Dendritic cell treated with granulocyte-macrophage colony-stimulating factor and Interleukin-4, amounts not matched to agents 40 ng/mL and 50 ng/mL, for 4 days (primary cell): ENCODE results near the gene OGFRL1.
"Not testable (repeated sequence)": the region's sequence is repeated elsewhere in the genome, so short reads cannot be mapped to it uniquely, and the experiment has no call there.

Experiments used
- H3K27ac Mint-ChIP-seq: one replicate; pipeline ENCODE4 v1.8.0; 2022; ENCODE audit warnings: mild to moderate bottlenecking, mixed read lengths
- H3K27me3 Mint-ChIP-seq: one replicate; pipeline ENCODE4 v1.8.0; 2022; ENCODE audit warnings: mild to moderate bottlenecking, mixed read lengths
- H3K36me3 Mint-ChIP-seq: one replicate; pipeline ENCODE4 v1.8.0; 2022; ENCODE audit warnings: low read depth, mixed read lengths
- H3K4me1 Mint-ChIP-seq: one replicate; pipeline ENCODE4 v1.8.0; 2022; ENCODE audit warnings: low read depth, mixed read lengths
- H3K4me3 Mint-ChIP-seq: one replicate; pipeline ENCODE4 v1.8.0; 2022; ENCODE audit warnings: mild to moderate bottlenecking, moderate library complexity, mixed read lengths
- H3K9me3 Mint-ChIP-seq: one replicate; pipeline ENCODE4 v1.8.0; 2022; ENCODE audit warnings: mixed read lengths
- intact Hi-C: fragments of 100-400 bp; cut with micrococcal nuclease; formaldehyde crosslinking; loops from one replicate; pipeline ENCODE4 v1.15.0; 2022

The OGFRL1 gene

GRCh38 chr6:71262914-71263313, 25.7 kb upstream of the OGFRL1 start:
- H3K36me3 Mint-ChIP-seq: no peaks in the 10 kb centered on the region
- peaks cover 12% of the 10 kb centered on the region for H3K4me1 Mint-ChIP-seq
- H3K27ac Mint-ChIP-seq: no peak overlapping the region
- H3K9me3 Mint-ChIP-seq: no peaks in the 10 kb centered on the region
- H3K27me3 Mint-ChIP-seq: no peaks in the 10 kb centered on the region
- H3K4me3 Mint-ChIP-seq: no peak overlapping the region
- intact Hi-C loops: no loop called here

GRCh38 chr6:71266392-71266791, 22.2 kb upstream of the OGFRL1 start:
- H3K36me3 Mint-ChIP-seq, H3K27ac Mint-ChIP-seq, H3K4me3 Mint-ChIP-seq, H3K27me3 Mint-ChIP-seq, intact Hi-C loops: not testable (repeated sequence)
- H3K4me1 Mint-ChIP-seq: peaks cover 18% of the 10 kb centered on the region
- peaks cover 13% of the 10 kb centered on the region for H3K9me3 Mint-ChIP-seq

DNA sequence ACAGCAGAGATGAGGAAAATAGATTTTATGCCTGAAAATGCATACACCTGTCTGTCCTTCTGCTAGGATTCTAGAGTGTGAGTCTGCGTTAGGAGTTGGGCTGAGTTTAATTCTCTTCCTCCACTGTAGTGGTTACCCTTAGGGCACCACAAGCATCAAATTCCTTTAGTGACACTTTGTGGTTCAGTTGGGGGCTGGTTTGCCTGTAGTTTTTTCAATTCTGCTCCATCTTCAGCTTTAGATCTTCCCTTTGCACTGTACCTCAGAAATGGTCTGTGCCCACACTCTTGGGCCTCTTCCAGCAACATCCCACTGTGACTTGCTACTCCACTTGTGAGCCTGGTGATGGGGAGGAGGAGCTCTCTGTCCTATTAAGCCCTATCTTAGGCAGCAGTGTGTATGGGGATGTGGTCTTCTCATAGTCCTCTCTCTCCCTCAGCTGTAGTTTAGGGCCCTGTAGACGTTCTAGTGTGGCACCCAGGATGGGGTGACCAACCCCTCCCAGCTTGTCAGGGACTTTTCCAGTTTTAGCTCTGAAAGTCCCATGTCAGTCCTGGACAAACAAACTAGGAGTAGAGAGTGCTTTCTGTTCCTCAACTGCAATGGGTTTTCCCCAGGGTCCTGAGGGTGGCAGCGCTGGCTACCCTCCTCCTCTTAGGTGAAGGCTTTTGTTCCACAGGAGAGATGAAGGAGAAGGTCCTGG, 19.7 kb upstream of the OGFRL1 start:
- intact Hi-C loops: no loop called here
- H3K27me3 Mint-ChIP-seq: no peaks in the 10 kb centered on the region
- H3K4me3 Mint-ChIP-seq: no peak overlapping the region
- H3K9me3 Mint-ChIP-seq: peaks cover 21% of the 10 kb centered on the region
- H3K27ac Mint-ChIP-seq: peak overlapping the region; percentile 37
- no peaks in the 10 kb centered on the region for H3K36me3 Mint-ChIP-seq
- peaks cover 18% of the 10 kb centered on the region for H3K4me1 Mint-ChIP-seq

DNA sequence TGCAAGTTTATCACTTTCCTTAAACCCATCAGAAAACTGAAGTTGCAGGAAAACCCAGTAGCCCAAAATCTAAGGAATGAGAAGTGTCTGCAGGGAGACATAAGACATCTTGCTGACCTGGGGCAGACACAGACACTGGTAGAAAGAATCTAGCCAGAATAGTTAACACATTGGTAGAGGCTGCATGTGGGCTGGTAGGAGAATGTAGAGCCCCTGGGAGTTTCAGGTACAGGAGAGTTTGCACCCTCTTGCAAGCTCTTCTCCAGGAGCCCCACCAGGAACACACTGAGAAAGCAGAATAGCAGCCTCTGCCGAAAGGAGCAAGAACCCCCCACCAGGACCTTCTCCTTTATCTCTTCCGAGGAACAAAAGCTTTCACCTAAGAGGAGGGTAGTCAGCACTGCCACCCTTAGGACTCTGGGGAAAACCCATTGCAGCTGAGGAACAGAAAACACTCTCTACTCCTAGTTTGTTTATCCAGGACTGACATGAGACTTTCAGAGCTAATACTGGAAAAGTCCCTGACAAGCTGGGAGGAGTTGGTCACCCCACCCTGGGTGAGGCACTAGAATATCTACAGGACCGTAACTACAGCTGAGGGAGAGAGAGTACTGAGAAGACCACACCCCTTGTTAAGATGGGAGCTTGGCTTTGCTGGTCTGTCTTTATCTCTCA, 10.5 kb upstream of the OGFRL1 start:
- peaks cover 6% of the 10 kb centered on the region for H3K4me1 Mint-ChIP-seq
- H3K36me3 Mint-ChIP-seq: no peaks in the 10 kb centered on the region
- peaks cover 8% of the 10 kb centered on the region for H3K9me3 Mint-ChIP-seq
- H3K27me3 Mint-ChIP-seq: no peaks in the 10 kb centered on the region
- intact Hi-C loops: no loop called here
- no peak overlapping the region for H3K4me3 Mint-ChIP-seq
- H3K27ac Mint-ChIP-seq: peak overlapping the region; percentile 43

DNA sequence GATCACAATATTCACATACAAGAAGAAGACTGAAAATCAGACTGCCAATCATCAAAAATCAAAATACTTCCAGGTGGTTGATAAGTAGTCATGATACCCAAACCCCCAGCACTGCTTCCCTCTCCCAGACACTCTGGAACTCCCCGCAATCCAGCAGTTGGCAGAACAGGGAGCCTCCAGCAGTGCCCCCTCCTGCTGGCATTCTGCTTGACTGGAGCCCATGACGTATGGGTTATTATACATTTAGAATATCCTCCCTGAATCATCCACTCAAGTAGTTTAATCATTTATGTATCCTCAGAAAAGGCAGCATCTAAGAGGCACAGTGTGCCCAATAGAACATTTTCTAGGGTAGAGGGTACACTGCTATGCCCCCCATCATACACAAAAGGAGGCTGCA, 9.3 kb upstream of the OGFRL1 start:
- intact Hi-C loops: no loop called here
- no peaks in the 10 kb centered on the region for H3K36me3 Mint-ChIP-seq
- no peak overlapping the region for H3K27ac Mint-ChIP-seq
- no peak overlapping the region for H3K4me3 Mint-ChIP-seq
- H3K4me1 Mint-ChIP-seq: peaks cover 6% of the 10 kb centered on the region
- H3K27me3 Mint-ChIP-seq: no peaks in the 10 kb centered on the region
- peaks cover 8% of the 10 kb centered on the region for H3K9me3 Mint-ChIP-seq

GRCh38 chr6:71279740-71280139, 8.9 kb upstream of the OGFRL1 start:
- peaks cover 6% of the 10 kb centered on the region for H3K4me1 Mint-ChIP-seq
- intact Hi-C loops: no loop called here
- no peak overlapping the region for H3K27ac Mint-ChIP-seq

GRCh38 chr6:71280701-71281100, 7.9 kb upstream of the OGFRL1 start:
- Mint-ChIP-seq H3K4me1 (peaks cover 6% of the 10 kb centered on the region), H3K36me3 (no peaks in the 10 kb centered on the region), H3K27ac (no peak overlapping the region), H3K4me3 (no peak overlapping the region), H3K9me3 (peaks cover 8% of the 10 kb centered on the region), H3K27me3 (no peaks in the 10 kb centered on the region)
- intact Hi-C loops: no loop called here

More at GRCh38 chr6:71279740-71280139, 8.9 kb upstream of the OGFRL1 start:
- no peaks in the 10 kb centered on the region for H3K27me3 Mint-ChIP-seq
- no peaks in the 10 kb centered on the region for H3K36me3 Mint-ChIP-seq
- peaks cover 8% of the 10 kb centered on the region for H3K9me3 Mint-ChIP-seq
- H3K4me3 Mint-ChIP-seq: no peak overlapping the region

DNA sequence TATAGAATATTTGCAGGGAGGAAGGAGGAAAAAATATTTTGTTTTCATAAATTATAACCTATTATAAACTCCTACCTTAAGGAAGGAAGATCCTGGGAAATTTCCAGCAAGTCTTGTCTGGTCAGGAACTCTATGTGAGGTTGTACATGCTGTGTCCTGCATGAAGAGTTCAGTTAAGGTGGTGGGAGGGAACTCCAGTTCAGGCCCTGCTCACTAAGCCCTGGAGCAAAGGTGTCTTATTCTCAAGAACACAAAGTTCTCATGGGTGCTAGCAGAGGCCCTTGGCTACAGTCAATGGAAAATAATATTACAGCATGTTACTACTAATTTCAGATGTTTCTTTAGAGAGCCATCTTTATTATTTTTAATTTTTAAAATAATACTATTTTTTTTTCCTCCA, 3.8 kb upstream of the OGFRL1 start:
- Mint-ChIP-seq H3K27me3 (no peaks in the 10 kb centered on the region), H3K4me3 (no peak overlapping the region), H3K4me1 (peaks cover 24% of the 10 kb centered on the region), H3K9me3 (peaks cover 8% of the 10 kb centered on the region), H3K36me3 (peaks cover 6% of the 10 kb centered on the region), H3K27ac (no peak overlapping the region)
- intact Hi-C loops: loop anchor here (5.0 kb wide), 2 partner anchors 63 to 617 kb away; partner anchors contain the start of gene SMAP1

DNA sequence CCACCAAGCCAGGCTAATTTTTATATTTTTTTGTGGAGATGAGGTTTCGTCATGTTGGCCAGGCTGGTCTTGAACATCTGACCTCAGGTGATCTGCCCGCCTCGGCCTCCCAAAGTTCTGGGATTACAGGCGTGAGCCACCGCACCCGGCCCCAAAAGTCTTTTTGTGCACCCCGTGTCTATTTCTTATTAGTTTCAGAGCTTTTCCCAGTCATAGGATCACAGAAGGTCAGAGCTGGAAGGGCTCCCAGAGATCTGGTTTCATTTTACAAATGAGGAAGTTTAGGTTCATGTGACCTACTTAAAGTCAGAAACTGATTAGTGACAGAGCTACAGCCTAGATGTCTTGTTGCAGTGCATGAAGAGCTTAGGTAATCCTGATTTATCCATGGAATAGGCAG, 1.6 kb upstream of the OGFRL1 start:
- intact Hi-C loops: loop anchor here (1.0 to 5.0 kb wide), 3 partner anchors 39 to 620 kb away; partner anchors contain the start of gene SMAP1
- H3K4me1 Mint-ChIP-seq: peaks cover 47% of the 10 kb centered on the region
- H3K4me3 Mint-ChIP-seq: peak overlapping the region; percentile 51
- H3K36me3 Mint-ChIP-seq: peaks cover 25% of the 10 kb centered on the region
- H3K9me3 Mint-ChIP-seq: no peaks in the 10 kb centered on the region
- H3K27me3 Mint-ChIP-seq: no peaks in the 10 kb centered on the region
- H3K27ac Mint-ChIP-seq: peak overlapping the region; percentile 93

DNA sequence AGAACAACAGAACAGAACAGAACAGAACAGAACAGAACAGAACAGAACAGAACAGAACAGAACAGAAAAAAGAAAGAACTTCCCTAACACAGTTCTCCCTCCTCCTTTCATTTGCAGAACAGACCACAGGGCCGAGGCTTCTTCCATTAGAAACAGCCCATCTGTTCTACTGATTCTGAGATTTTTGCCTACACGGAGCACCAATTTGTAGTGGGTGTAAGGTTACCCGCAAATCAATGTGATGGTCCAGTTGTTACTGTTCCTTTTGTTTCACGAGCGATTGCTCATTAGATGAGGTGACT, 734 bp upstream of the OGFRL1 start:
- intact Hi-C loops: loop anchor here (1.0 to 5.0 kb wide), 4 partner anchors 40 to 621 kb away; partner anchors contain the start of gene SMAP1
- Mint-ChIP-seq H3K9me3 (no peaks in the 10 kb centered on the region), H3K4me1 (peaks cover 50% of the 10 kb centered on the region), H3K4me3 (peak overlapping the region; percentile 73), H3K27ac (peak overlapping the region; percentile 93), H3K36me3 (peaks cover 28% of the 10 kb centered on the region), H3K27me3 (no peaks in the 10 kb centered on the region)

GRCh38 chr6:71289039-71289801, 609 bp downstream of the OGFRL1 start:
- Mint-ChIP-seq H3K4me3 (peak overlapping the region; percentile 81), H3K4me1 (peaks cover 59% of the 10 kb centered on the region), H3K27ac (peak overlapping the region; percentile 93), H3K36me3 (peaks cover 40% of the 10 kb centered on the region), H3K27me3 (no peaks in the 10 kb centered on the region), H3K9me3 (no peaks in the 10 kb centered on the region)
- intact Hi-C loops: loop anchor here (2.0 to 5.0 kb wide), 3 partner anchors 58 to 622 kb away; partner anchors contain the start of gene SMAP1

GRCh38 chr6:71289802-71290175, 1.2 kb downstream of the OGFRL1 start:
- Mint-ChIP-seq H3K36me3 (peaks cover 46% of the 10 kb centered on the region), H3K9me3 (no peaks in the 10 kb centered on the region)

DNA sequence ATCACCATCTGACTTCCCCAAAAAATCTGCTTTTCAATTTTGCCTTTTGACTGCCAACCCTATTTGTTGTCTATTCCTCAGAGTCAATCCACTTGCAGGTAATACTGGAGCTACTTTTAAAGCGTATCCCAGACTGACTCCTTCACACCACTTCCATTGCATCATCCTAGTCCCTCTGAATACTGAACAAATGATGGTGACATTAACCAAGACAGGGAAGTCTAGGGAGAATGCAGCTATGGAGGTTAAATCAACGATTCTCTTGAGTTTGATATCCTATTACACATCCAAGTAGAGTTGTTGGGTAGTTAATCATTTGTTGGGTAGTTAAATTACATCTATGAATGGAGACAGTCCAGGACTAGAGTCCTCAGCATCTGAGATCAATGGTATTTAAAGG, 2.0 kb downstream of the OGFRL1 start:
- Mint-ChIP-seq H3K4me3 (peak overlapping the region; percentile 81), H3K27ac (peak overlapping the region; percentile 16), H3K9me3 (no peaks in the 10 kb centered on the region), H3K4me1 (peaks cover 62% of the 10 kb centered on the region), H3K36me3 (peaks cover 54% of the 10 kb centered on the region), H3K27me3 (no peaks in the 10 kb centered on the region)
- intact Hi-C loops: no loop called here

More at GRCh38 chr6:71289802-71290175, 1.2 kb downstream of the OGFRL1 start:
- H3K4me3 Mint-ChIP-seq: peak overlapping the region; percentile 81
- intact Hi-C loops: loop anchor here (2.0 to 5.0 kb wide), 3 partner anchors 58 to 622 kb away; partner anchors contain the start of gene SMAP1
- peak overlapping the region; percentile 93 for H3K27ac Mint-ChIP-seq
- H3K4me1 Mint-ChIP-seq: peaks cover 62% of the 10 kb centered on the region
- no peaks in the 10 kb centered on the region for H3K27me3 Mint-ChIP-seq

GRCh38 chr6:71292001-71292400, 3.4 kb downstream of the OGFRL1 start:
- intact Hi-C loops: no loop called here
- H3K27me3 Mint-ChIP-seq: no peaks in the 10 kb centered on the region
- H3K4me1 Mint-ChIP-seq: peaks cover 53% of the 10 kb centered on the region
- no peaks in the 10 kb centered on the region for H3K9me3 Mint-ChIP-seq
- H3K27ac Mint-ChIP-seq: no peak overlapping the region
- peak overlapping the region; percentile 7 for H3K4me3 Mint-ChIP-seq
- peaks cover 64% of the 10 kb centered on the region for H3K36me3 Mint-ChIP-seq
